Measurements from ENCODE around the gene ADAM19.

The ADAM19 gene

GRCh38 chr5:157558681-157559080 lies 16.9 kb downstream of the ADAM19 start:
- DNase-seq, result no peak

GRCh38 chr5:157558041-157558595 lies 17.5 kb downstream of the ADAM19 start:
- DNase-seq, result no peak

- DNase-seq, result no peak
Observed at GRCh38 chr5:157556615-157557418, 18.8 kb downstream of the ADAM19 start.

GRCh38 chr5:157555037-157555640 lies 20.4 kb downstream of the ADAM19 start:
- DNase-seq, result no peak

GRCh38 chr5:157554179-157555036 lies 21.2 kb downstream of the ADAM19 start:
- DNase-seq, result no peak

GRCh38 chr5:157552650-157553049 lies 22.9 kb downstream of the ADAM19 start:
- no peak for DNase-seq

GRCh38 chr5:157550663-157551062 lies 24.9 kb downstream of the ADAM19 start:
- DNase-seq, result no peak

GRCh38 chr5:157549954-157550549 lies 25.5 kb downstream of the ADAM19 start:
- no peak for DNase-seq

GRCh38 chr5:157549283-157549629 lies 26.3 kb downstream of the ADAM19 start:
- no peak for DNase-seq

- no peak for DNase-seq
Observed at GRCh38 chr5:157548513-157549282, 26.9 kb downstream of the ADAM19 start.

GRCh38 chr5:157547941-157548512 lies 27.5 kb downstream of the ADAM19 start:
- DNase-seq, result no peak

- no peak for DNase-seq
Observed at GRCh38 chr5:157546456-157547100, 29.0 kb downstream of the ADAM19 start.

GRCh38 chr5:157545610-157546310 lies 29.8 kb downstream of the ADAM19 start:
- no peak for DNase-seq

GRCh38 chr5:157544623-157544989 lies 31.0 kb downstream of the ADAM19 start:
- DNase-seq, result no peak

GRCh38 chr5:157543825-157544622 lies 31.6 kb downstream of the ADAM19 start:
- no peak for DNase-seq

- DNase-seq, result no peak
Observed at GRCh38 chr5:157542282-157543000, 33.1 kb downstream of the ADAM19 start.

GRCh38 chr5:157541447-157542118 lies 34.0 kb downstream of the ADAM19 start:
- DNase-seq, result no peak

- DNase-seq, result no peak
Observed at GRCh38 chr5:157540707-157541446, 34.7 kb downstream of the ADAM19 start.
